ENCODE results near the gene SDC1. TPM values are rescaled to one million over a fixed set of nuclear protein-coding genes. Genes with fewer than 3 reads are reported as not detected.

The SDC1 gene
- total and polyA plus RNA-seq, 9 donors, result 0.62 to 9.1 (median 3.8) TPM

DNA sequence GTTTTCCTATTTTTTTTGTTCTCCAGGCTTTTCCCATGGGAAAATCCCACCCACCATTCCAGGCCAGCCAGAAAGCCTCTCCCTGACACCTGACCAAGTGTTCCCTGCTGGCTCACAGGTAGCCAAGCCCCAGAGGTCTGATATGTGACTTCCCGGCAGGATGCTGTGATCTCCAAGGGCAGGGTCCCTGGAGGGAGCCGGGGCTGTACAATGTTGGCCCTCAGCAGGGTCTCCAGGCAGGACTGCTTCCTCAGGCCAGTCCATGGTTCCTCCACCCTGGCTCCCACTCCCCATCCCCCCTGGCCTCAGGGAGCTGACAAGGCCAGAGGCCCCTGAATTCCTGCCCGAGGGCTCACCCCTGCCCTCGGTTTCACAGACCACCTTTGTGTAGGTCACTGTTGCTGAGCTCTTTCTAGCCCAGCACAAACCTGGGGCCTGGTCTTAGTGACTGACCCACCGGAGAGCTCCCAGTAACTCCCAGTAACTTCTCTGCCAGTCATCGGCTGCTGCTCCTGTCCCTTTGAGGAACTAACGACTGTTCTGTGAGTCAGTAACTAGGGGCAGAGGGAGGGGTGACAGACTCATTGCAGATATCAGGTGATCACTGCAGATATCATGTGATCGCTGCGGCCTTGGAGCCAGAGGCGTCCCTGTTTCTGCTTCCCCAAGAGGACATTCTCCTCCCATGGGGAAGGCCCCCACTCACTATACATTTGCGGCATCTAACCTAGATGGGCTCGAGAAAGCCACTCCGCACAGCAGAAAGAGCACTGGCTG, 38.7 kb downstream of the SDC1 start:
- Histone ChIP-seq H3K9me3 (no peaks in the 10 kb centered on the region), H3K36me3 (no peaks in the 10 kb centered on the region), H3K4me3 (no peak overlapping the region), H3K27me3 (no peaks in the 10 kb centered on the region), H3K4me1 (ENCODE audit: insufficient read depth) (no peaks in the 10 kb centered on the region), H3K27ac (no peak overlapping the region)
- WGBS, 3 donors, result 82 to 87% (median 84%) methylated on average over 13 of the region's 13 CpGs
- DNase-seq, result no peak
- intact Hi-C loops (cut with DNase I), result no loop called here
- TF ChIP-seq EP300 (IDR thresholded peaks at IDR 0.05) (no peak), POLR2A (IDR thresholded peaks at IDR 0.05) (no peak)
- TF ChIP-seq, protein P1, sequence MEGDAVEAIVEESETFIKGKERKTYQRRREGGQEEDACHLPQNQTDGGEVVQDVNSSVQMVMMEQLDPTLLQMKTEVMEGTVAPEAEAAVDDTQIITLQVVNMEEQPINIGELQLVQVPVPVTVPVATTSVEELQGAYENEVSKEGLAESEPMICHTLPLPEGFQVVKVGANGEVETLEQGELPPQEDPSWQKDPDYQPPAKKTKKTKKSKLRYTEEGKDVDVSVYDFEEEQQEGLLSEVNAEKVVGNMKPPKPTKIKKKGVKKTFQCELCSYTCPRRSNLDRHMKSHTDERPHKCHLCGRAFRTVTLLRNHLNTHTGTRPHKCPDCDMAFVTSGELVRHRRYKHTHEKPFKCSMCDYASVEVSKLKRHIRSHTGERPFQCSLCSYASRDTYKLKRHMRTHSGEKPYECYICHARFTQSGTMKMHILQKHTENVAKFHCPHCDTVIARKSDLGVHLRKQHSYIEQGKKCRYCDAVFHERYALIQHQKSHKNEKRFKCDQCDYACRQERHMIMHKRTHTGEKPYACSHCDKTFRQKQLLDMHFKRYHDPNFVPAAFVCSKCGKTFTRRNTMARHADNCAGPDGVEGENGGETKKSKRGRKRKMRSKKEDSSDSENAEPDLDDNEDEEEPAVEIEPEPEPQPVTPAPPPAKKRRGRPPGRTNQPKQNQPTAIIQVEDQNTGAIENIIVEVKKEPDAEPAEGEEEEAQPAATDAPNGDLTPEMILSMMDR (IDR thresholded peaks at IDR 0.05), result no peak

DNA sequence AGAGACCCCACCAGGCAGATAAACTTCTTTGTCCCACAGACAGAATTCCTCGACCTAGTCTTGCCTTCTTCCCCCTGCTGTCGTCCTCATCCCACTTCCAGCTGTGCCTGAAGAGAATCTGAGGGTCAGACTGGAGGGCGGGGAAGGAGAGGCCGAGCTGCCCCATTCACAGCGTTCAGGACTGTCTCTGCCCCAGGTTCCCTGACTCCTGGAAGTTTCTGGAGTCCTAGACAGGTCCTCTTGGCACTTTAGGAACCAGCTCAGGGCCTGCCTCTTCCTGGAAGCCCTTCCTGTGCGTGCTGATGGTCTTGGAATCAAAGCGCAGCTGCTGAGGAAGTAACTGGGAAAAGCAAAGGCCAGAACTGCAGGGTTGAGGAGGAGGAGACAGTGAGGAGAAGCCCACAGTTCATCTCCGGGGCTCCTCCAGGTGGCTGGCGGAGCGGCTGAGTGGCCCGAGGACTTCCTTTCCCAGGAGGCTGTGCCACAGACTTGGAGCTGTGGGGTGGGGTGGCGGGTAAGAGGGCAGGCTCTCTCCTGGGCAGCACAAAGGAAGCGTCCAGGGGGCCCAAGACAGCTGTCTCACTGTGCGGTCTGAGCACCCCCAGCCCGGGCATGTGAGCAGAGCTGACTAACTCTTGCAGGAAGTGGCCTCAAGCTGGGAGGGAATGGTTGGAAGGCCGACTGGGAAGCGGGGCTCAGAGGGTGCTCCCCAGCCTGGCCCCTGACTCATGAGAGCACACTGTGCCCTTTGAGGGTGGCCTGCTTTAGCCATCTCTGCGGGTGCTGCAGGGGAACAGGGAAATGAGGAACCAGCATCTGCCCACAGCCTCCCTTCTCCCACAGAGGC, 39.5 kb downstream of the SDC1 start:
- H3K27me3 ChIP-seq, result no peaks in the 10 kb centered on the region
- no peak for DNase-seq
- 77 to 80% (median 80%) methylated on average over 18 of the region's 18 CpGs for WGBS, 3 donors
- no peaks in the 10 kb centered on the region for H3K4me1 ChIP-seq (ENCODE audit: insufficient read depth)
- no peak overlapping the region for H3K4me3 ChIP-seq
- H3K36me3 ChIP-seq, result no peaks in the 10 kb centered on the region
- no peak overlapping the region for H3K27ac ChIP-seq
- H3K9me3 ChIP-seq, result no peaks in the 10 kb centered on the region
- intact Hi-C loops (cut with DNase I), result no loop called here
- TF ChIP-seq, protein P1 (IDR thresholded peaks at IDR 0.05), result no peak
- TF ChIP-seq EP300 (IDR thresholded peaks at IDR 0.05) (no peak), POLR2A (IDR thresholded peaks at IDR 0.05) (no peak)

DNA sequence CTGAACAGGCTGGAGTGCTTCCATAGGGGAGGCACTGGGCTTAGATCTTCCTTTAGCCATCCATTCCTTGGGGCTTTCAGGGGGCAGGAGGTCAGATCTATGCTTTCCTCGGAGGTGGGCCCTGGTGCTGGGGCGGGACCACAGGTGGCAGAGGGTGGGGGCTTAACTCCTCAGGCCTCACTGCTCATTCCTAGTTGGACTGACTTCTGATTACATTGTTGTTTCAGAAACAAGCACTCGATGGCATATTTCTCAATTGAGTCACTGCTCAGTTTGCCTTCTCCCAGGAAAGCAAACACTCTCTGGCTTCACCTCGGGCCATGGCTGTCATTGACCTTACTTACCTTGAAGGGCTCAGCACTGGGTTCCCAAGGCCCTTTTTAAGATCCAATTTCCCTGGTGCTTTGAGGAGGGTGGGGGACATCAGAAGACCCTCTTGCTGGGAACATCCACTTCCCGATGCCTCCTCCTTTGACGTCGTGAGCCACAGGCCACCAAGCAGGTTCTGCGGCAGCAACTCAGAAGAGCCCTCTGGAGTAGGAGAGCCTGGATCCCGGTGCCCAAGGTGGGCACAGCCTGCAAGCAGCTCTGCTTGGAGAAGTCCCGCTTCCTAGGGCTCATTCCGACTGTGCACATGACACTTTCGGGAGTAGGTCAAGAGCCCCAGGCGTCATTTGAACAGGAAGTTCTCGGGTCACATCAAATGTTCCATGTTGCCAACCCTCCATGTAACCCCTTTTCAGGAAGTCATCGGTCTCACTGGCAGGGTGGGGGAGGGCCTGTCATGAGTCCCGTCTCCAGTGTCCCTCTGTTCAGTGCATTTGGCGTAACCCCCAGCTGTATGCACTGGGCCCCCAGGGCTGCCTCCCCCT, 40.6 kb downstream of the SDC1 start:
- Histone ChIP-seq H3K27ac (no peak overlapping the region), H3K4me1 (ENCODE audit: insufficient read depth) (no peaks in the 10 kb centered on the region), H3K9me3 (no peaks in the 10 kb centered on the region), H3K36me3 (no peaks in the 10 kb centered on the region), H3K27me3 (no peaks in the 10 kb centered on the region), H3K4me3 (no peak overlapping the region)
- WGBS, 3 donors, result 70 to 80% (median 74%) methylated on average over 17 of the region's 17 CpGs
- TF ChIP-seq POLR2A (IDR thresholded peaks at IDR 0.05) (no peak), EP300 (IDR thresholded peaks at IDR 0.05) (no peak)
- TF ChIP-seq, protein P1 (IDR thresholded peaks at IDR 0.05), result no peak
- intact Hi-C loops (cut with DNase I), result no loop called here
- no peak for DNase-seq

DNA sequence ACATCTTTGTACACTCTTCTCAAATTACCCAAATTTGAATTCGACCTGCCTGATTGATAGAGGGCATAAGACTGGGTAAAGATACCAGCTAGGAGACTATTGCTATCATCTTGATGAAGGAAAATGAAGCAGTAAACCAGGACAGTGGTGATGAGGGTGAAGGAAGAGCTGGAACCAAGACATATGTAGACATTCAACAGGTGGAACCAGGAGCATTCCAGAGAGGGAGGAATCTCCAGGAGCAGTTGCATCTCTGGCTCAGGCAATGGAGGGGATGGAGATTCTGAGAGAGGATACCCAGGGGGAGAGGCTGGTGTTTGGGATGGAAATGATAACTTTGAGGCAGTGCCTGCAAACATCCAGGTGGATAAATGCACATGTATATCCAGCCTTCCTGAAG, 41.6 kb downstream of the SDC1 start:
- no peak for TF ChIP-seq POLR2A (IDR thresholded peaks at IDR 0.05)
- TF ChIP-seq, protein P1 (IDR thresholded peaks at IDR 0.05), result no peak
- TF ChIP-seq EP300 (IDR thresholded peaks at IDR 0.05), result no peak
- Histone ChIP-seq H3K27ac (no peak overlapping the region), H3K9me3 (no peaks in the 10 kb centered on the region), H3K4me3 (no peak overlapping the region), H3K27me3 (no peaks in the 10 kb centered on the region), H3K4me1 (ENCODE audit: insufficient read depth) (no peaks in the 10 kb centered on the region), H3K36me3 (no peaks in the 10 kb centered on the region)
- intact Hi-C loops (cut with DNase I), result no loop called here
- 72 to 91% (median 74%) methylated on average over 1 of the region's 1 CpG for WGBS, 3 donors
- no peak for DNase-seq

Data from ovary (tissue), 9 donors.